GM23248 (cell line): ENCODE data around the gene VWA1. TPM values are rescaled to one million over a fixed set of nuclear protein-coding genes. Genes with fewer than 3 reads are reported as not detected.
"Not testable (repeated sequence)": the region's sequence is repeated elsewhere in the genome, so short reads cannot be mapped to it uniquely, and the experiment has no call there.

Experiments
- DNase-seq: peaks from one replicate; pipeline ENCODE4 v3.0.0-alpha.2; 2015
- H2AFZ ChIP-seq: fragments of 200-600 bp; sonication (generic); 2 replicates; pipeline ENCODE4 v1.6.1; 2016; ENCODE audit warnings: antibody characterized with exemption
- H3F3A ChIP-seq: fragments of 200-600 bp; sonication (generic); 2 replicates; pipeline ENCODE4 v1.6.1; 2016; ENCODE audit warnings: mild to moderate bottlenecking, antibody characterized with exemption, mixed run types; ENCODE audit not compliant: insufficient read depth
- H3K27ac ChIP-seq: fragments of 200-600 bp; sonication (generic); 2 replicates; pipeline ENCODE4 v1.5.1; 2016; ENCODE audit warnings: mild to moderate bottlenecking
- H3K27me3 ChIP-seq: fragments of 200-600 bp; sonication (generic); replicated peaks from 2 replicates; pipeline ENCODE4 v1.6.1; 2016; ENCODE audit warnings: mild to moderate bottlenecking; ENCODE audit not compliant: insufficient read depth
- H3K36me3 ChIP-seq: fragments of 200-600 bp; sonication (generic); 2 replicates; pipeline ENCODE4 v1.6.1; 2016; ENCODE audit warnings: low read depth, mild to moderate bottlenecking
- H3K4me1 ChIP-seq: fragments of 200-600 bp; sonication (generic); 2 replicates; pipeline ENCODE4 v1.6.1; 2016; ENCODE audit warnings: mild to moderate bottlenecking; ENCODE audit not compliant: insufficient read depth
- H3K4me2 ChIP-seq: fragments of 200-600 bp; sonication (generic); one replicate; pipeline ENCODE4 v1.6.1; 2016; ENCODE audit warnings: mild to moderate bottlenecking; ENCODE audit not compliant: unreplicated experiment
- H3K4me3 ChIP-seq: fragments of 200-600 bp; sonication (generic); 2 replicates; pipeline ENCODE4 v1.5.1; 2016; ENCODE audit warnings: mild to moderate bottlenecking
- H3K79me2 ChIP-seq: fragments of 200-600 bp; sonication (generic); 2 replicates; pipeline ENCODE4 v1.6.1; 2016; ENCODE audit warnings: mild to moderate bottlenecking; ENCODE audit not compliant: insufficient read depth
- H3K9ac ChIP-seq: fragments of 200-600 bp; sonication (generic); 2 replicates; pipeline ENCODE4 v1.6.1; 2016; ENCODE audit warnings: mild to moderate bottlenecking
- H3K9me2 ChIP-seq: fragments of 200-600 bp; sonication (generic); 2 replicates; pipeline ENCODE4 v1.6.1; 2016; ENCODE audit warnings: mixed run types, mild to moderate bottlenecking, moderate library complexity; ENCODE audit not compliant: insufficient read depth
- H3K9me3 ChIP-seq: fragments of 200-600 bp; sonication (generic); one replicate; pipeline ENCODE4 v1.6.1; 2017; ENCODE audit warnings: low read depth
- H4K20me1 ChIP-seq: fragments of 200-600 bp; sonication (generic); 2 replicates; pipeline ENCODE4 v1.6.0; 2016; ENCODE audit not compliant: insufficient read depth
- EZH2 ChIP-seq: fragments of 200-600 bp; sonication (generic); IDR thresholded peaks from 2 replicates; pipeline ENCODE4 v1.6.1; 2018; ENCODE audit warnings: antibody characterized with exemption, mild to moderate bottlenecking; ENCODE audit not compliant: insufficient read depth, poor library complexity, severe bottlenecking
- EZH2phosphoT487 ChIP-seq: fragments of 200-600 bp; sonication (generic); IDR thresholded peaks from 2 replicates; pipeline ENCODE4 v1.6.1; 2018; ENCODE audit warnings: antibody characterized with exemption, moderate library complexity, mild to moderate bottlenecking, low read depth; ENCODE audit not compliant: insufficient read depth
- WGBS, 2 experiments: methylation state at CpG; one replicate each; pipeline ENCODE4 v1.1.6; 2015 to 2017; ENCODE audit warnings: low lambda C conversion rate in 2 of 2, low coverage in 1 of 2; ENCODE audit errors: missing lambda C conversion rate in 2 of 2; 5-methylcytosine and 5-hydroxymethylcytosine counted together
- in situ Hi-C: fragments of 300-500 bp; cut with MboI; formaldehyde crosslinking; loops from 2 replicates; pipeline ENCODE4 v1.15.0; 2020
- polyA plus RNA-seq: library from polyadenylated mRNA; unstranded; fragments of >200 nt; fragmentation: Nextera tagmentation; extraction: Ambion mirVana; gene quantifications from 2 replicates; pipeline ENCODE4 v1.2.1, GENCODE V29; 2016
- total RNA-seq: library from RNA; depleted of rRNA; stranded (reverse); fragments of >200 nt; shearing (Covaris generic); gene quantifications from 2 replicates; pipeline ENCODE4 v1.2.3, GENCODE V29; 2014

VWA1 gene
- total and polyA plus RNA-seq, 2 experiments from 2014 or later: 1.3 to 1.4 TPM

DNA sequence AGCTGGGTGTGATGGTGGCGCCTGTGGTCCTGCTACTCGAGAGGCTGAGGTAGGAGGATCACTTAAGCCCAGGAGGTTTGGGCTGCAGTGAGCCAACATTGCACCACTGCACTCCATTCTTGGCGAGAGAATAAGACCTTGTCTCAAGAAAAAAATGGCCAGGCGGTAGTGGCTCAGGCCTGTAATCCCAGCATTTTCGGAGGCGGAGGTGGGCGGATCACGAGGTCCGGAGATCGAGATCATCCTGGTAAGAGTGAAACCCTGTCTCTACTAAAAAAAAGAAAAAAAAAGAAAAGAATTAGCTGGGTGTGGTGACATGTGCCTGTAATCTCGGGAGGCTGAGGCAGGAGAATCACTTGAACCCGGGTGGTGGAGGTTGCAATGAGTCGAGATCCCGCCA, 47.4 kb downstream of the VWA1 start:
- Histone ChIP-seq H3K4me1 (no peaks in the 10 kb centered on the region), H3F3A (no peaks in the 10 kb centered on the region), H3K4me3 (no peak overlapping the region), H3K27ac (no peak overlapping the region), H3K36me3 (peaks cover 4% of the 10 kb centered on the region; the same call in 1 of the 2 replicates), H3K27me3 (no peaks in the 10 kb centered on the region), H4K20me1 (no peaks in the 10 kb centered on the region), H3K9me3 (no peaks in the 10 kb centered on the region), H3K9ac (no peak overlapping the region), H3K4me2 (no peak overlapping the region), H3K79me2 (peaks cover 43% of the 10 kb centered on the region), H3K9me2 (no peaks in the 10 kb centered on the region), H2AFZ (no peak overlapping the region)
- DNase-seq: no peak
- no peak for TF ChIP-seq EZH2phosphoT487
- TF ChIP-seq EZH2: no peak
- 93 to 97% methylated on average over 14 of the region's 14 CpGs for WGBS, 2 experiments
- in situ Hi-C loops: no loop called here

- DNase-seq: no peak
- H3K9me2 ChIP-seq: no peaks in the 10 kb centered on the region
- no peak overlapping the region for H3K4me2 ChIP-seq
- H3K4me3 ChIP-seq: no peak overlapping the region
- H3K9me3 ChIP-seq: no peaks in the 10 kb centered on the region
- peaks cover 9% of the 10 kb centered on the region; the same call in 1 of the 2 replicates for H3K36me3 ChIP-seq
- no peak overlapping the region for H2AFZ ChIP-seq
- in situ Hi-C loops: no loop called here
- no peaks in the 10 kb centered on the region for H3K4me1 ChIP-seq
- no peak overlapping the region for H3K27ac ChIP-seq
- H3F3A ChIP-seq: no peaks in the 10 kb centered on the region
- no peaks in the 10 kb centered on the region for H4K20me1 ChIP-seq
- peaks cover 41% of the 10 kb centered on the region for H3K79me2 ChIP-seq
- no peak overlapping the region for H3K9ac ChIP-seq
- TF ChIP-seq EZH2 (no peak), EZH2phosphoT487 (no peak)
- 95 to 99% methylated on average over 16 of the region's 16 CpGs for WGBS, 2 experiments
- no peaks in the 10 kb centered on the region for H3K27me3 ChIP-seq
These were observed 48.2 kb downstream of the VWA1 start for GRCh38 chr1:1483714-1484113.

GRCh38 chr1:1484976-1485750, 49.7 kb downstream of the VWA1 start:
- DNase-seq, H3K9ac ChIP-seq, in situ Hi-C loops, H3K4me1 ChIP-seq, H2AFZ ChIP-seq, H3K4me2 ChIP-seq, H3K4me3 ChIP-seq, H3K9me2 ChIP-seq, H3F3A ChIP-seq, H4K20me1 ChIP-seq, H3K27me3 ChIP-seq, H3K27ac ChIP-seq, H3K9me3 ChIP-seq, H3K36me3 ChIP-seq: not testable (repeated sequence)
- peaks cover 34% of the 10 kb centered on the region for H3K79me2 ChIP-seq
- WGBS, 2 experiments: 95% methylated on average over 34 to 35 of the region's 46 CpGs

- H3K9me3 ChIP-seq, H3F3A ChIP-seq, H3K27ac ChIP-seq, H3K4me1 ChIP-seq, H4K20me1 ChIP-seq, H3K9ac ChIP-seq, H3K9me2 ChIP-seq, H3K27me3 ChIP-seq, DNase-seq, in situ Hi-C loops, H2AFZ ChIP-seq, H3K4me3 ChIP-seq, H3K4me2 ChIP-seq: not testable (repeated sequence)
- peaks cover 11% of the 10 kb centered on the region; the same call in 1 of the 2 replicates for H3K36me3 ChIP-seq
- WGBS, 2 experiments: 97 to 98% methylated on average over 29 to 31 of the region's 31 CpGs
- H3K79me2 ChIP-seq: peaks cover 30% of the 10 kb centered on the region
These were observed 50.3 kb downstream of the VWA1 start for GRCh38 chr1:1485755-1486317.

- H3K36me3 ChIP-seq: peaks cover 30% of the 10 kb centered on the region
These were observed 52.2 kb downstream of the VWA1 start for GRCh38 chr1:1487701-1488100.

More at GRCh38 chr1:1487701-1488100, 52.2 kb downstream of the VWA1 start:
- H3K9ac ChIP-seq: no peak overlapping the region
- H2AFZ ChIP-seq: no peak overlapping the region
- H3K9me2 ChIP-seq: no peaks in the 10 kb centered on the region
- no peak overlapping the region for H3K27ac ChIP-seq
- no peaks in the 10 kb centered on the region for H3K27me3 ChIP-seq
- peaks cover 35% of the 10 kb centered on the region for H3K79me2 ChIP-seq
- DNase-seq: no peak
- TF ChIP-seq EZH2: no peak
- no peak for TF ChIP-seq EZH2phosphoT487
- no peak overlapping the region for H3K4me2 ChIP-seq
- no peak overlapping the region for H3K4me3 ChIP-seq
- no peaks in the 10 kb centered on the region for H3K9me3 ChIP-seq
- no peaks in the 10 kb centered on the region for H3K4me1 ChIP-seq
- H4K20me1 ChIP-seq: no peaks in the 10 kb centered on the region
- in situ Hi-C loops: no loop called here
- H3F3A ChIP-seq: no peaks in the 10 kb centered on the region
- WGBS, 2 experiments: 85 to 94% methylated on average over 12 to 14 of the region's 18 CpGs
